Gastroesophageal sphincter (tissue), 4 donors: ENCODE results near the gene CDC42EP5. TPM values are rescaled to one million over a fixed set of nuclear protein-coding genes. Genes with fewer than 3 reads are reported as not detected.

Source experiments
- ATAC-seq: fragments of 150-250 bp; one replicate; pipeline ENCODE4 v1.9.1; 2016; ENCODE audit warnings: mild to moderate bottlenecking, moderate library complexity
- H3K27ac ChIP-seq, 4 donors: fragments of 200-600 bp; sonication (generic) in 3 of 4; 1 replicate in 3 of 4; 2 replicates in 1 of 4; pipeline ENCODE4 v1.5.1; 2016 to 2019
- H3K27me3 ChIP-seq: fragments of 200-600 bp; sonication (generic); one replicate; pipeline ENCODE4 v1.5.1; 2019
- H3K36me3 ChIP-seq, 2 donors: fragments of 200-600 bp; sonication (generic); one replicate each; pipeline ENCODE4 v1.5.1; 2019; ENCODE audit warnings: control low read depth in 1 of 2
- H3K4me1 ChIP-seq, 3 donors: fragments of 200-600 bp; sonication (generic); 1 replicate in 2 of 3; 2 replicates in 1 of 3; pipeline ENCODE4 v1.5.1; 2016 to 2019; ENCODE audit warnings: control low read depth in 2 of 3
- H3K4me3 ChIP-seq, 2 donors: fragments of 200-600 bp; sonication (generic); one replicate each; pipeline ENCODE4 v1.5.1; 2019; ENCODE audit warnings: mild to moderate bottlenecking in 1 of 2, moderate library complexity in 1 of 2
- H3K9me3 ChIP-seq, 3 donors: fragments of 200-600 bp; sonication (generic); one replicate each; pipeline ENCODE4 v1.5.1; 2017 to 2019; ENCODE audit warnings: control low read depth in 2 of 3
- EP300 ChIP-seq: sonication (generic); formaldehyde crosslinking; IDR thresholded peaks from one replicate; pipeline ENCODE4 v1.6.1; 2017; ENCODE audit warnings: antibody characterized with exemption, mild to moderate bottlenecking
- POLR2A ChIP-seq, 2 donors: fragments of 450-650 bp; IDR thresholded peaks; one replicate each; pipeline ENCODE4 v1.6.1; 2017; ENCODE audit warnings: antibody characterized with exemption in 2 of 2, mild to moderate bottlenecking in 2 of 2, moderate library complexity in 1 of 2
- POLR2AphosphoS5 ChIP-seq: sonication (generic); formaldehyde crosslinking; IDR thresholded peaks from one replicate; pipeline ENCODE4 v1.6.1; 2017; ENCODE audit warnings: antibody characterized with exemption
- WGBS, 2 donors: methylation state at CpG; one replicate each; pipeline ENCODE4 v1.1.5; 2018; ENCODE audit warnings: low coverage in 1 of 2; 5-methylcytosine and 5-hydroxymethylcytosine counted together
- total RNA-seq, 4 donors: library from RNA; depleted of rRNA; stranded (reverse); fragments of >200 nt; gene quantifications; one replicate each; pipeline ENCODE4 v1.1.0, GENCODE V29; 2016
- TF ChIP-seq, protein P1 (sequence below), 4 experiments: fragments of 200-600 bp in 2 of 4; fragments of 450-650 bp in 2 of 4; sonication (generic) in 1 of 4; IDR thresholded peaks; one replicate each; pipeline ENCODE4 v1.5.1; 2017 to 2019; ENCODE audit warnings: antibody characterized with exemption in 4 of 4, mild to moderate bottlenecking in 2 of 4, moderate library complexity in 2 of 4

Gene CDC42EP5
- total RNA-seq, 4 donors from 2014 or later = 4.2 to 24.1 (median 12.8) TPM

GRCh38 chr19:54462655-54463530 is 10.2 kb downstream of the CDC42EP5 start:
- H3K4me1 ChIP-seq = peaks cover 0 to 67% (median 17%) of the 10 kb centered on the region in 3 donors
- no peaks in the 10 kb centered on the region for H3K9me3 ChIP-seq
- peak overlapping the region; percentile 55 to 85 for H3K4me3 ChIP-seq
- peak; percentile 57 for ATAC-seq
- TF ChIP-seq, protein P1, sequence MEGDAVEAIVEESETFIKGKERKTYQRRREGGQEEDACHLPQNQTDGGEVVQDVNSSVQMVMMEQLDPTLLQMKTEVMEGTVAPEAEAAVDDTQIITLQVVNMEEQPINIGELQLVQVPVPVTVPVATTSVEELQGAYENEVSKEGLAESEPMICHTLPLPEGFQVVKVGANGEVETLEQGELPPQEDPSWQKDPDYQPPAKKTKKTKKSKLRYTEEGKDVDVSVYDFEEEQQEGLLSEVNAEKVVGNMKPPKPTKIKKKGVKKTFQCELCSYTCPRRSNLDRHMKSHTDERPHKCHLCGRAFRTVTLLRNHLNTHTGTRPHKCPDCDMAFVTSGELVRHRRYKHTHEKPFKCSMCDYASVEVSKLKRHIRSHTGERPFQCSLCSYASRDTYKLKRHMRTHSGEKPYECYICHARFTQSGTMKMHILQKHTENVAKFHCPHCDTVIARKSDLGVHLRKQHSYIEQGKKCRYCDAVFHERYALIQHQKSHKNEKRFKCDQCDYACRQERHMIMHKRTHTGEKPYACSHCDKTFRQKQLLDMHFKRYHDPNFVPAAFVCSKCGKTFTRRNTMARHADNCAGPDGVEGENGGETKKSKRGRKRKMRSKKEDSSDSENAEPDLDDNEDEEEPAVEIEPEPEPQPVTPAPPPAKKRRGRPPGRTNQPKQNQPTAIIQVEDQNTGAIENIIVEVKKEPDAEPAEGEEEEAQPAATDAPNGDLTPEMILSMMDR (IDR thresholded peaks at IDR 0.05) = peak in 2 of 4 experiments; percentile 2 to 41
- TF ChIP-seq POLR2AphosphoS5 (peak; percentile 73), EP300 (no peak)
- H3K27ac ChIP-seq = peak overlapping the region; percentile 84 to 99 (median 97)
- peaks cover 0 to 45% of the 10 kb centered on the region in 2 donors for H3K36me3 ChIP-seq
- no peaks in the 10 kb centered on the region for H3K27me3 ChIP-seq
- WGBS, 2 donors = no CpG with 5 or more reads among the region's 91 CpGs

DNA sequence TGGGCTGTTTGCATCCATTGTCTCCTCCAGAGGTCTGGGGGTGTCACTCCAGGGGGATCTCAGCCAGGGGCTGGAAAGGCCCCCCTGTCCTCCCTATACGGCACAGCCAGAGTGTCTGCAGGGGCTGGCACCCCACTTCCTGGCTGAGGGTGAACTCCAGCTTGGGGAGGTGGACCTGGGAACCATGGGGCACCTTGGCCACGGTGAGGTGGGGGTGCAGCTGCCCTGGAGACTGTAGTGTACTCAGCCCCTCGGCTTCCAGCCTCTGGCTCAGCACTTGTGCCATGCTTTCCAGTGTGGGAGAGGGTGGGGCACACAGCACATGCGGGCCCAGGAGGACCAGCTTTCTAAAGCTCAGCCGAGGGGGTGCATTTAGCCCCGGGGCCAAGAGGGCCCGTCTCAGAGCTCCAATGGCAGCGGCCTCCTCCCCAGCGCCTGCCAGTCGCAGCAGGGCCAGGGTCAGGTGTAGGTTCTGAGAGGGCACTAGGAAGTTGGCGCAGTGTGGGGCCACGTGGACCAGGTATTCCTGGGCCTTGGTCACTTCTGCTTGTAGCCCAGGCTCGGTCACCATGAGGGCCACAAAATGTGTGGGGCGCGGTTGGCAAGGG is 10.9 kb downstream of the CDC42EP5 start:
- Histone ChIP-seq H3K36me3 (peaks cover 0 to 53% of the 10 kb centered on the region in 2 donors), H3K27ac (peak overlapping the region in 3 of 4 donors; percentile 96 to 99 (median 98)), H3K27me3 (no peaks in the 10 kb centered on the region), H3K4me1 (peaks cover 0 to 67% (median 17%) of the 10 kb centered on the region in 3 donors), H3K9me3 (no peaks in the 10 kb centered on the region), H3K4me3 (peak overlapping the region in 1 of 2 donors; percentile 85)
- TF ChIP-seq POLR2AphosphoS5 = no peak
- TF ChIP-seq EP300 = no peak
- TF ChIP-seq, protein P1 (IDR thresholded peaks at IDR 0.05) = no peak
- no peak for TF ChIP-seq POLR2A (IDR thresholded peaks at IDR 0.05)
- ATAC-seq = no peak
- 70% methylated on average over 2 of the region's 15 CpGs; no CpG with 5 or more reads in 1 of the 2 donors for WGBS, 2 donors

GRCh38 chr19:54461613-54462012 is 11.5 kb downstream of the CDC42EP5 start:
- no peak for ATAC-seq
- TF ChIP-seq POLR2AphosphoS5 = no peak
- TF ChIP-seq POLR2A (IDR thresholded peaks at IDR 0.05) = no peak
- no peak for TF ChIP-seq EP300
- Histone ChIP-seq H3K27me3 (no peaks in the 10 kb centered on the region), H3K4me3 (peak overlapping the region in 1 of 2 donors; percentile 85), H3K4me1 (peaks cover 0 to 67% (median 17%) of the 10 kb centered on the region in 3 donors), H3K9me3 (no peaks in the 10 kb centered on the region), H3K27ac (peak overlapping the region in 3 of 4 donors; percentile 96 to 99 (median 98)), H3K36me3 (peaks cover 0 to 58% of the 10 kb centered on the region in 2 donors)
- 29 to 40% methylated on average over 2 to 3 of the region's 3 CpGs for WGBS, 2 donors

- no peak overlapping the region for H3K4me3 ChIP-seq
- ATAC-seq = no peak
- no peaks in the 10 kb centered on the region for H3K9me3 ChIP-seq
- peaks cover 0 to 67% (median 17%) of the 10 kb centered on the region in 3 donors for H3K4me1 ChIP-seq
- H3K27me3 ChIP-seq = no peaks in the 10 kb centered on the region
- TF ChIP-seq POLR2A (IDR thresholded peaks at IDR 0.05) = no peak
- TF ChIP-seq, protein P1 (IDR thresholded peaks at IDR 0.05) = no peak
- peak overlapping the region in 3 of 4 donors; percentile 24 to 99 (median 24) for H3K27ac ChIP-seq
- peaks cover 0 to 62% of the 10 kb centered on the region in 2 donors for H3K36me3 ChIP-seq
- 64 to 73% methylated on average over 12 to 18 of the region's 27 CpGs for WGBS, 2 donors
Observed at GRCh38 chr19:54461210-54461609, 11.9 kb downstream of the CDC42EP5 start.

DNA sequence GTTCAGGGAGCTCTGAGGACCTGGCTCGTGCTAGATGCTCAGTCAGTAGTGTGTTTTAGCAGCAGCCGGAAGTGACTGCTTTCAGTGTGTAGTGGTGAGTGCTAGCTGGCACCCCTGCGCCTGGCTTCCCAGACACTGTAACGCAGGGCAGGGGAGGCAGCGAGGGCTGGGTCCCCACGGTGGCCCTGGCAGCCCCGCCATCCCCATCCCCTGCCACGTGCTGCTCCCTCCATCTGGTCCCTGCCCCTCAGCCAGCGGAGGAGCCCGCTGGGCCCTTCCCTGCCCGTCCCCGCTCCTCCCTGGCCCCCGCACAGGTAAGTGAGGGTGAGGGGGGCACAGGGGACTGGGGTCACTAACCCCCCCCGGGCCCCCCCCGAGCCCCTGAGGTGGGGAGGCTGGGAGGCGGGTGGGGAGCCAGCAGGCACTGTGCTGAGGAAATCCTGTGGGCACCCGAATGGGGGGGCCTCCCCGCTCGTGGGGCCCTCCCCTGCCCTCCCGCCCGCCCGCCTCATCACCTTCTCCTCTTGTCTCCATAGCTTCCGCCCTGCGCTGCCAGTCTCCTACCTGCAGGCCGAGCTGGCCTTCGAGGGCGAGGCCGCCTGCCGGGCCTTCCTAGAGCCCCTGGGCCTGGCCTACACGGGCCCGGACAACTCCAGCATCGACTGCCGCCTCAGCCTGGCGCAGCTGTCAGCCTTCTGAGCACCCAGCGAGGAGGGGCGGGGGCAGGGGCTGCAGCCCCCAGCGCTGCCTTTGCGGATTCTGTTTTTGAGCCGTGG is 12.7 kb downstream of the CDC42EP5 start:
- TF ChIP-seq EP300 (no peak), POLR2A (IDR thresholded peaks at IDR 0.05) (no peak), POLR2AphosphoS5 (no peak)
- TF ChIP-seq, protein P1 (IDR thresholded peaks at IDR 0.05) = no peak
- H3K4me1 ChIP-seq = peaks cover 0 to 64% (median 17%) of the 10 kb centered on the region in 3 donors
- H3K36me3 ChIP-seq = peaks cover 0 to 70% of the 10 kb centered on the region in 2 donors
- WGBS, 2 donors = no CpG with 5 or more reads among the region's 39 CpGs
- no peaks in the 10 kb centered on the region for H3K9me3 ChIP-seq
- no peak for ATAC-seq
- peak overlapping the region in 3 of 4 donors; percentile 24 to 99 (median 24) for H3K27ac ChIP-seq
- H3K4me3 ChIP-seq = no peak overlapping the region
- no peaks in the 10 kb centered on the region for H3K27me3 ChIP-seq
